HEK293 (cell line): ENCODE measurements around the gene HMGN4.

Experiments used
- BCL11B ChIP-seq: fragments of 450-650 bp; formaldehyde crosslinking; IDR thresholded peaks from 2 replicates; pipeline ENCODE4 v1.5.1; 2016; ENCODE audit warnings: low read depth, missing biosample characterization, missing genetic modification characterization
- GLI4 ChIP-seq: fragments of 450-650 bp; formaldehyde crosslinking; IDR thresholded peaks from 2 replicates; pipeline ENCODE4 v1.5.1; 2016; ENCODE audit warnings: missing biosample characterization, missing genetic modification characterization
- KLF16 ChIP-seq: fragments of 450-650 bp; formaldehyde crosslinking; IDR thresholded peaks from 2 replicates; pipeline ENCODE4 v1.5.1; 2017; ENCODE audit warnings: missing biosample characterization, missing genetic modification characterization
- KLF7 ChIP-seq: fragments of 450-650 bp; formaldehyde crosslinking; IDR thresholded peaks from 2 replicates; pipeline ENCODE4 v1.5.1; 2016; ENCODE audit warnings: missing biosample characterization, missing genetic modification characterization, borderline replicate concordance
- SCRT1 ChIP-seq: fragments of 450-650 bp; formaldehyde crosslinking; IDR thresholded peaks from 2 replicates; pipeline ENCODE4 v1.5.1; 2016; ENCODE audit warnings: missing biosample characterization, missing genetic modification characterization, borderline replicate concordance
- ZBTB7A ChIP-seq: fragments of 450-650 bp; formaldehyde crosslinking; IDR thresholded peaks from 2 replicates; pipeline ENCODE4 v1.5.1; 2016; ENCODE audit warnings: low read depth, missing biosample characterization, missing genetic modification characterization
- ZFP69B ChIP-seq: fragments of 450-650 bp; formaldehyde crosslinking; IDR thresholded peaks from 2 replicates; pipeline ENCODE4 v1.5.1; 2016; ENCODE audit warnings: missing biosample characterization, missing genetic modification characterization
- ZNF223 ChIP-seq: fragments of 450-650 bp; formaldehyde crosslinking; IDR thresholded peaks from 2 replicates; pipeline ENCODE4 v1.5.1; 2016; ENCODE audit warnings: missing biosample characterization, missing genetic modification characterization
- ZNF23 ChIP-seq: fragments of 450-650 bp; formaldehyde crosslinking; IDR thresholded peaks from 2 replicates; pipeline ENCODE4 v1.5.1; 2016; ENCODE audit warnings: missing biosample characterization, missing genetic modification characterization, borderline replicate concordance
- ZNF24 ChIP-seq: fragments of 450-650 bp; formaldehyde crosslinking; IDR thresholded peaks from 2 replicates; pipeline ENCODE4 v1.5.1; 2016; ENCODE audit warnings: missing biosample characterization, missing genetic modification characterization
- ZNF416 ChIP-seq: fragments of 450-650 bp; formaldehyde crosslinking; IDR thresholded peaks from 2 replicates; pipeline ENCODE4 v1.5.1; 2016; ENCODE audit warnings: missing biosample characterization, missing genetic modification characterization
- ZNF558 ChIP-seq: fragments of 450-650 bp; formaldehyde crosslinking; IDR thresholded peaks from 2 replicates; pipeline ENCODE4 v1.5.1; 2016; ENCODE audit warnings: missing biosample characterization, missing genetic modification characterization
- ZNF610 ChIP-seq: fragments of 450-650 bp; formaldehyde crosslinking; IDR thresholded peaks from 2 replicates; pipeline ENCODE4 v1.5.1; 2016; ENCODE audit warnings: missing biosample characterization, missing genetic modification characterization, borderline replicate concordance
- ZNF658 ChIP-seq: fragments of 450-650 bp; formaldehyde crosslinking; IDR thresholded peaks from 2 replicates; pipeline ENCODE4; 2016; ENCODE audit warnings: missing biosample characterization, missing genetic modification characterization
- ZNF707 ChIP-seq: fragments of 450-650 bp; formaldehyde crosslinking; IDR thresholded peaks from 2 replicates; pipeline ENCODE4 v1.5.1; 2016; ENCODE audit warnings: missing biosample characterization, missing genetic modification characterization
- ZNF768 ChIP-seq: fragments of 450-650 bp; formaldehyde crosslinking; IDR thresholded peaks from 2 replicates; pipeline ENCODE4 v1.5.1; 2018; ENCODE audit warnings: missing biosample characterization, mild to moderate bottlenecking, missing genetic modification characterization
- TF ChIP-seq, protein P1 (sequence below): fragments of 450-650 bp; formaldehyde crosslinking; IDR thresholded peaks from 2 replicates; pipeline ENCODE4 v1.5.1; 2017; ENCODE audit warnings: missing biosample characterization, missing genetic modification characterization
- TF ChIP-seq, protein P2 (sequence below): fragments of 450-650 bp; formaldehyde crosslinking; IDR thresholded peaks from 2 replicates; pipeline ENCODE4 v1.5.1; 2016; ENCODE audit warnings: missing biosample characterization, missing genetic modification characterization
- TF ChIP-seq, protein P3 (sequence below): fragments of 450-650 bp; formaldehyde crosslinking; IDR thresholded peaks from 2 replicates; pipeline ENCODE4 v1.5.1; 2016; ENCODE audit warnings: missing biosample characterization, missing genetic modification characterization
- TF ChIP-seq, protein P4 (sequence below): fragments of 450-650 bp; formaldehyde crosslinking; IDR thresholded peaks from 2 replicates; pipeline ENCODE4 v1.5.1; 2016; ENCODE audit warnings: missing biosample characterization, missing genetic modification characterization
- TF ChIP-seq, protein P5 (sequence below): fragments of 450-650 bp; formaldehyde crosslinking; IDR thresholded peaks from 2 replicates; pipeline ENCODE4 v1.5.1; 2016; ENCODE audit warnings: missing biosample characterization, missing genetic modification characterization
- TF ChIP-seq, protein P6 (sequence below): fragments of 450-650 bp; formaldehyde crosslinking; IDR thresholded peaks from 2 replicates; pipeline ENCODE4 v1.5.1; 2016; ENCODE audit warnings: missing biosample characterization, missing genetic modification characterization
- TF ChIP-seq, protein P7 (sequence below): fragments of 450-650 bp; formaldehyde crosslinking; IDR thresholded peaks from 2 replicates; pipeline ENCODE4 v1.5.1; 2016; ENCODE audit warnings: missing biosample characterization, missing genetic modification characterization, low read depth
- TF ChIP-seq, protein P8 (sequence below): fragments of 450-650 bp; formaldehyde crosslinking; IDR thresholded peaks from 2 replicates; pipeline ENCODE4 v1.5.1; 2017; ENCODE audit warnings: missing biosample characterization, missing genetic modification characterization

The HMGN4 gene

DNA sequence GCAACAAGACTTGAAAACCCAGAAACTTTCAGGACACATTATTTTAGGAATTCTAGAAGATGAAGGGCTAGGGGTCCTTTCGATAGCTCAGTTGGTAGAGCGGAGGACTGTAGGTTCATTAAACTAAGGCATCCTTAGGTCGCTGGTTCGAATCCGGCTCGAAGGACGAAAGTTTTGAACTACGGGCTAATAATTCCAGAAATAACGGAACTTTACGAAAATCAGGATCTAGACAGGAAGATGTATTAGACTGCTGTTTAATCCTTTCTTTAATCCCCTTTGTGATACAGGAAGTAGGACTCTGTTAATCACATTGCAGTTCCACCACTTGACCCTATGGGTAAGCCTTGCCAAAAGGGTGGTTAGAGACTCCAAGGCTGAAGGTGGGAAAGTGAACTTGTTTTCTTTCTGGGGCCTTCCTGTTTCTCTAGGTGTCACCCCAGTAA lies 37.4 kb downstream of the HMGN4 start (continued):
- TF ChIP-seq, protein P1, sequence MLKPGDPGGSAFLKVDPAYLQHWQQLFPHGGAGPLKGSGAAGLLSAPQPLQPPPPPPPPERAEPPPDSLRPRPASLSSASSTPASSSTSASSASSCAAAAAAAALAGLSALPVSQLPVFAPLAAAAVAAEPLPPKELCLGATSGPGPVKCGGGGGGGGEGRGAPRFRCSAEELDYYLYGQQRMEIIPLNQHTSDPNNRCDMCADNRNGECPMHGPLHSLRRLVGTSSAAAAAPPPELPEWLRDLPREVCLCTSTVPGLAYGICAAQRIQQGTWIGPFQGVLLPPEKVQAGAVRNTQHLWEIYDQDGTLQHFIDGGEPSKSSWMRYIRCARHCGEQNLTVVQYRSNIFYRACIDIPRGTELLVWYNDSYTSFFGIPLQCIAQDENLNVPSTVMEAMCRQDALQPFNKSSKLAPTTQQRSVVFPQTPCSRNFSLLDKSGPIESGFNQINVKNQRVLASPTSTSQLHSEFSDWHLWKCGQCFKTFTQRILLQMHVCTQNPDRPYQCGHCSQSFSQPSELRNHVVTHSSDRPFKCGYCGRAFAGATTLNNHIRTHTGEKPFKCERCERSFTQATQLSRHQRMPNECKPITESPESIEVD: peak; percentile 30; the same call in 1 of the 2 replicates
- TF ChIP-seq ZNF416 (tag by site-specific recombination): no peak
- TF ChIP-seq, protein P2, sequence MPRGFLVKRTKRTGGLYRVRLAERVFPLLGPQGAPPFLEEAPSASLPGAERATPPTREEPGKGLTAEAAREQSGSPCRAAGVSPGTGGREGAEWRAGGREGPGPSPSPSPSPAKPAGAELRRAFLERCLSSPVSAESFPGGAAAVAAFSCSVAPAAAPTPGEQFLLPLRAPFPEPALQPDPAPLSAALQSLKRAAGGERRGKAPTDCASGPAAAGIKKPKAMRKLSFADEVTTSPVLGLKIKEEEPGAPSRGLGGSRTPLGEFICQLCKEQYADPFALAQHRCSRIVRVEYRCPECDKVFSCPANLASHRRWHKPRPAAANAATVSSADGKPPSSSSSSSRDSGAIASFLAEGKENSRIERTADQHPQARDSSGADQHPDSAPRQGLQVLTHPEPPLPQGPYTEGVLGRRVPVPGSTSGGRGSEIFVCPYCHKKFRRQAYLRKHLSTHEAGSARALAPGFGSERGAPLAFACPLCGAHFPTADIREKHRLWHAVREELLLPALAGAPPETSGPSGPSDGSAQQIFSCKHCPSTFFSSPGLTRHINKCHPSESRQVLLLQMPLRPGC (tag by site-specific recombination): no peak
- TF ChIP-seq ZNF658: no peak
- TF ChIP-seq, protein P3, sequence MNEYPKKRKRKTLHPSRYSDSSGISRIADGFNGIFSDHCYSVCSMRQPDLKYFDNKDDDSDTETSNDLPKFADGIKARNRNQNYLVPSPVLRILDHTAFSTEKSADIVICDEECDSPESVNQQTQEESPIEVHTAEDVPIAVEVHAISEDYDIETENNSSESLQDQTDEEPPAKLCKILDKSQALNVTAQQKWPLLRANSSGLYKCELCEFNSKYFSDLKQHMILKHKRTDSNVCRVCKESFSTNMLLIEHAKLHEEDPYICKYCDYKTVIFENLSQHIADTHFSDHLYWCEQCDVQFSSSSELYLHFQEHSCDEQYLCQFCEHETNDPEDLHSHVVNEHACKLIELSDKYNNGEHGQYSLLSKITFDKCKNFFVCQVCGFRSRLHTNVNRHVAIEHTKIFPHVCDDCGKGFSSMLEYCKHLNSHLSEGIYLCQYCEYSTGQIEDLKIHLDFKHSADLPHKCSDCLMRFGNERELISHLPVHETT (tag by site-specific recombination): 0 out of 2 replicates have a peak, but pooled peaks have one; percentile 69
- TF ChIP-seq ZNF707 (tag by site-specific recombination): no peak
- TF ChIP-seq, protein P4, sequence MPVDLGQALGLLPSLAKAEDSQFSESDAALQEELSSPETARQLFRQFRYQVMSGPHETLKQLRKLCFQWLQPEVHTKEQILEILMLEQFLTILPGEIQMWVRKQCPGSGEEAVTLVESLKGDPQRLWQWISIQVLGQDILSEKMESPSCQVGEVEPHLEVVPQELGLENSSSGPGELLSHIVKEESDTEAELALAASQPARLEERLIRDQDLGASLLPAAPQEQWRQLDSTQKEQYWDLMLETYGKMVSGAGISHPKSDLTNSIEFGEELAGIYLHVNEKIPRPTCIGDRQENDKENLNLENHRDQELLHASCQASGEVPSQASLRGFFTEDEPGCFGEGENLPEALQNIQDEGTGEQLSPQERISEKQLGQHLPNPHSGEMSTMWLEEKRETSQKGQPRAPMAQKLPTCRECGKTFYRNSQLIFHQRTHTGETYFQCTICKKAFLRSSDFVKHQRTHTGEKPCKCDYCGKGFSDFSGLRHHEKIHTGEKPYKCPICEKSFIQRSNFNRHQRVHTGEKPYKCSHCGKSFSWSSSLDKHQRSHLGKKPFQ (tag by site-specific recombination): no peak
- TF ChIP-seq ZNF558 (tag by site-specific recombination): no peak
- TF ChIP-seq SCRT1 (tag by site-specific recombination): no peak
- TF ChIP-seq ZBTB7A (tag by site-specific recombination): no peak
- TF ChIP-seq, protein P5, sequence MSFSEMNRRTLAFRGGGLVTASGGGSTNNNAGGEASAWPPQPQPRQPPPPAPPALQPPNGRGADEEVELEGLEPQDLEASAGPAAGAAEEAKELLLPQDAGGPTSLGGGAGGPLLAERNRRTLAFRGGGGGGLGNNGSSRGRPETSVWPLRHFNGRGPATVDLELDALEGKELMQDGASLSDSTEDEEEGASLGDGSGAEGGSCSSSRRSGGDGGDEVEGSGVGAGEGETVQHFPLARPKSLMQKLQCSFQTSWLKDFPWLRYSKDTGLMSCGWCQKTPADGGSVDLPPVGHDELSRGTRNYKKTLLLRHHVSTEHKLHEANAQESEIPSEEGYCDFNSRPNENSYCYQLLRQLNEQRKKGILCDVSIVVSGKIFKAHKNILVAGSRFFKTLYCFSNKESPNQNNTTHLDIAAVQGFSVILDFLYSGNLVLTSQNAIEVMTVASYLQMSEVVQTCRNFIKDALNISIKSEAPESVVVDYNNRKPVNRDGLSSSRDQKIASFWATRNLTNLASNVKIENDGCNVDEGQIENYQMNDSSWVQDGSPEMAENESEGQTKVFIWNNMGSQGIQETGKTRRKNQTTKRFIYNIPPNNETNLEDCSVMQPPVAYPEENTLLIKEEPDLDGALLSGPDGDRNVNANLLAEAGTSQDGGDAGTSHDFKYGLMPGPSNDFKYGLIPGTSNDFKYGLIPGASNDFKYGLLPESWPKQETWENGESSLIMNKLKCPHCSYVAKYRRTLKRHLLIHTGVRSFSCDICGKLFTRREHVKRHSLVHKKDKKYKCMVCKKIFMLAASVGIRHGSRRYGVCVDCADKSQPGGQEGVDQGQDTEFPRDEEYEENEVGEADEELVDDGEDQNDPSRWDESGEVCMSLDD (tag by site-specific recombination): peak; percentile 32; the same call in 1 of the 2 replicates
- TF ChIP-seq KLF7 (tag by site-specific recombination): no peak
- TF ChIP-seq ZNF610 (tag by site-specific recombination): no peak
- TF ChIP-seq ZNF768: no peak
- TF ChIP-seq, protein P6, sequence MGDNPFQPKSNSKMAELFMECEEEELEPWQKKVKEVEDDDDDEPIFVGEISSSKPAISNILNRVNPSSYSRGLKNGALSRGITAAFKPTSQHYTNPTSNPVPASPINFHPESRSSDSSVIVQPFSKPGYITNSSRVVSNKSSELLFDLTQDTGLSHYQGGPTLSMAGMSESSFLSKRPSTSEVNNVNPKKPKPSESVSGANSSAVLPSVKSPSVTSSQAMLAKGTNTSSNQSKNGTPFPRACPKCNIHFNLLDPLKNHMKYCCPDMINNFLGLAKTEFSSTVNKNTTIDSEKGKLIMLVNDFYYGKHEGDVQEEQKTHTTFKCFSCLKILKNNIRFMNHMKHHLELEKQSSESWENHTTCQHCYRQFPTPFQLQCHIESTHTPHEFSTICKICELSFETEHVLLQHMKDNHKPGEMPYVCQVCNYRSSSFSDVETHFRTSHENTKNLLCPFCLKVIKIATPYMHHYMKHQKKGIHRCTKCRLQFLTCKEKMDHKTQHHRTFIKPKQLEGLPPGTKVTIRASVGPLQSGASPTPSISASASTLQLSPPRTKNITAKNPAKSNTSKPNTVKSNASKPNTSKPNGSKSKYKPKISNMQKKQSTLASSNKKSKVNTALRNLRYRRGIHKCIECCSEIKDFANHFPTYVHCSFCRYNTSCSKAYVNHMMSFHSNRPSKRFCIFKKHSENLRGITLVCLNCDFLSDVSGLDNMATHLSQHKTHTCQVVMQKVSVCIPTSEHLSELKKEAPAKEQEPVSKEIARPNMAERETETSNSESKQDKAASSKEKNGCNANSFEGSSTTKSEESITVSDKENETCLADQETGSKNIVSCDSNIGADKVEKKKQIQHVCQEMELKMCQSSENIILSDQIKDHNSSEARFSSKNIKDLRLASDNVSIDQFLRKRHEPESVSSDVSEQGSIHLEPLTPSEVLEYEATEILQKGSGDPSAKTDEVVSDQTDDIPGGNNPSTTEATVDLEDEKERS: no peak
- peak; percentile 80 for TF ChIP-seq ZNF24
- no peak; the same call in 1 of the 2 replicates for TF ChIP-seq BCL11B (tag by site-specific recombination)
- TF ChIP-seq, protein P7, sequence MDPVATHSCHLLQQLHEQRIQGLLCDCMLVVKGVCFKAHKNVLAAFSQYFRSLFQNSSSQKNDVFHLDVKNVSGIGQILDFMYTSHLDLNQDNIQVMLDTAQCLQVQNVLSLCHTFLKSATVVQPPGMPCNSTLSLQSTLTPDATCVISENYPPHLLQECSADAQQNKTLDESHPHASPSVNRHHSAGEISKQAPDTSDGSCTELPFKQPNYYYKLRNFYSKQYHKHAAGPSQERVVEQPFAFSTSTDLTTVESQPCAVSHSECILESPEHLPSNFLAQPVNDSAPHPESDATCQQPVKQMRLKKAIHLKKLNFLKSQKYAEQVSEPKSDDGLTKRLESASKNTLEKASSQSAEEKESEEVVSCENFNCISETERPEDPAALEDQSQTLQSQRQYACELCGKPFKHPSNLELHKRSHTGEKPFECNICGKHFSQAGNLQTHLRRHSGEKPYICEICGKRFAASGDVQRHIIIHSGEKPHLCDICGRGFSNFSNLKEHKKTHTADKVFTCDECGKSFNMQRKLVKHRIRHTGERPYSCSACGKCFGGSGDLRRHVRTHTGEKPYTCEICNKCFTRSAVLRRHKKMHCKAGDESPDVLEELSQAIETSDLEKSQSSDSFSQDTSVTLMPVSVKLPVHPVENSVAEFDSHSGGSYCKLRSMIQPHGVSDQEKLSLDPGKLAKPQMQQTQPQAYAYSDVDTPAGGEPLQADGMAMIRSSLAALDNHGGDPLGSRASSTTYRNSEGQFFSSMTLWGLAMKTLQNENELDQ (tag by site-specific recombination): no peak
- TF ChIP-seq, protein P8, sequence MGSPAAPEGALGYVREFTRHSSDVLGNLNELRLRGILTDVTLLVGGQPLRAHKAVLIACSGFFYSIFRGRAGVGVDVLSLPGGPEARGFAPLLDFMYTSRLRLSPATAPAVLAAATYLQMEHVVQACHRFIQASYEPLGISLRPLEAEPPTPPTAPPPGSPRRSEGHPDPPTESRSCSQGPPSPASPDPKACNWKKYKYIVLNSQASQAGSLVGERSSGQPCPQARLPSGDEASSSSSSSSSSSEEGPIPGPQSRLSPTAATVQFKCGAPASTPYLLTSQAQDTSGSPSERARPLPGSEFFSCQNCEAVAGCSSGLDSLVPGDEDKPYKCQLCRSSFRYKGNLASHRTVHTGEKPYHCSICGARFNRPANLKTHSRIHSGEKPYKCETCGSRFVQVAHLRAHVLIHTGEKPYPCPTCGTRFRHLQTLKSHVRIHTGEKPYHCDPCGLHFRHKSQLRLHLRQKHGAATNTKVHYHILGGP (tag by site-specific recombination): no peak
- no peak for TF ChIP-seq GLI4 (tag by site-specific recombination)
- no peak for TF ChIP-seq KLF16
- TF ChIP-seq ZNF223 (tag by site-specific recombination): no peak
- no peak for TF ChIP-seq ZNF23 (tag by site-specific recombination)
- no peak for TF ChIP-seq ZFP69B (tag by site-specific recombination)
